RWPE2 (cell line): Measurements from ENCODE around the gene ALG9.
A peak's percentile ranks its signal among the peaks of the same experiment; 100 is the strongest.

ENCODE experiments used
- ATAC-seq: fragments of 200-7000 bp; cut with Tn5 transposase; 3 replicates; pipeline ENCODE4 v1.9.1; 2021; ENCODE audit warnings: low read depth
- DNase-seq: peaks from one replicate; pipeline ENCODE4 v3.0.0-alpha.2; 2020; ENCODE audit warnings: low spot score
- H3K27ac ChIP-seq: fragments of 450-650 bp; 2 replicates; pipeline ENCODE4 v1.5.1; 2017; ENCODE audit warnings: mild to moderate bottlenecking; ENCODE audit not compliant: poor library complexity, severe bottlenecking
- H3K27me3 ChIP-seq: fragments of 250-450 bp; sonication (Bioruptor Pico); 2 replicates; pipeline ENCODE4 v1.5.1; 2021; ENCODE audit warnings: mild to moderate bottlenecking, moderate library complexity; ENCODE audit not compliant: insufficient read depth, poor library complexity, severe bottlenecking
- H3K36me3 ChIP-seq: fragments of 250-450 bp; sonication (Bioruptor Pico); 2 replicates; pipeline ENCODE4 v1.5.1; 2020; ENCODE audit warnings: low read depth, mild to moderate bottlenecking, moderate library complexity
- H3K4me1 ChIP-seq: fragments of 250-450 bp; sonication (Bioruptor Pico); 2 replicates; pipeline ENCODE4 v1.5.1; 2021; ENCODE audit warnings: mild to moderate bottlenecking, moderate library complexity; ENCODE audit not compliant: insufficient read depth, poor library complexity, severe bottlenecking
- H3K4me3 ChIP-seq: fragments of 250-450 bp; sonication (Bioruptor Pico); 2 replicates; pipeline ENCODE4 v1.5.1; 2021; ENCODE audit warnings: mild to moderate bottlenecking, moderate library complexity; ENCODE audit not compliant: severe bottlenecking
- H3K9me3 ChIP-seq: fragments of 250-450 bp; sonication (Bioruptor Pico); 2 replicates; pipeline ENCODE4 v1.5.1; 2021; ENCODE audit warnings: mild to moderate bottlenecking, moderate library complexity; ENCODE audit not compliant: severe bottlenecking
- TF ChIP-seq, protein P1 (sequence below): fragments of 450-650 bp; IDR thresholded peaks from one replicate; pipeline ENCODE4 v1.5.1; 2017; ENCODE audit warnings: mild to moderate bottlenecking, moderate library complexity; ENCODE audit not compliant: poor library complexity, severe bottlenecking

ALG9 gene

DNA sequence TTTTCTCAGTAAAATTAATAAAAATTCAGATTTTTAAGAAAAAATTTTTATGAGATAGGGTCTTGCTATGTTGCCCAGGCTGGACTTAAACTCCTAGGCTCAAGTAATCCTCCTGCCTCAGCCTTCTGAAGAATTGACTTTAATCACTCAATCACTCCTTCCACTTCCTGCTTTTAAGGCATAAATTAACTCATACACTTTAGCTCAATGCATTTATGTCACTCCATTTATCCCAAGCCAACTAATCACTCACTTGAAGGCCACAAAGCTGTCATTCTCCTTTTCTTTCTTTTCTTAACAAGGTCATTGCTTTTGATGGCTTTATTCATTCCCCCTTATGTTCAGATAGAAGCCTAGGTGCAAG is 877 bp downstream of the ALG9 start:
- H3K4me3 ChIP-seq = peak overlapping the region; percentile 80
- ATAC-seq (no peak), DNase-seq (no peak)
- TF ChIP-seq, protein P1, sequence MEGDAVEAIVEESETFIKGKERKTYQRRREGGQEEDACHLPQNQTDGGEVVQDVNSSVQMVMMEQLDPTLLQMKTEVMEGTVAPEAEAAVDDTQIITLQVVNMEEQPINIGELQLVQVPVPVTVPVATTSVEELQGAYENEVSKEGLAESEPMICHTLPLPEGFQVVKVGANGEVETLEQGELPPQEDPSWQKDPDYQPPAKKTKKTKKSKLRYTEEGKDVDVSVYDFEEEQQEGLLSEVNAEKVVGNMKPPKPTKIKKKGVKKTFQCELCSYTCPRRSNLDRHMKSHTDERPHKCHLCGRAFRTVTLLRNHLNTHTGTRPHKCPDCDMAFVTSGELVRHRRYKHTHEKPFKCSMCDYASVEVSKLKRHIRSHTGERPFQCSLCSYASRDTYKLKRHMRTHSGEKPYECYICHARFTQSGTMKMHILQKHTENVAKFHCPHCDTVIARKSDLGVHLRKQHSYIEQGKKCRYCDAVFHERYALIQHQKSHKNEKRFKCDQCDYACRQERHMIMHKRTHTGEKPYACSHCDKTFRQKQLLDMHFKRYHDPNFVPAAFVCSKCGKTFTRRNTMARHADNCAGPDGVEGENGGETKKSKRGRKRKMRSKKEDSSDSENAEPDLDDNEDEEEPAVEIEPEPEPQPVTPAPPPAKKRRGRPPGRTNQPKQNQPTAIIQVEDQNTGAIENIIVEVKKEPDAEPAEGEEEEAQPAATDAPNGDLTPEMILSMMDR = no peak
- no peaks in the 10 kb centered on the region for H3K9me3 ChIP-seq
- peak overlapping the region; percentile 61 for H3K27ac ChIP-seq
- H3K36me3 ChIP-seq = peaks cover 39% of the 10 kb centered on the region
- no peaks in the 10 kb centered on the region for H3K27me3 ChIP-seq
- peaks cover 3% of the 10 kb centered on the region for H3K4me1 ChIP-seq

DNA sequence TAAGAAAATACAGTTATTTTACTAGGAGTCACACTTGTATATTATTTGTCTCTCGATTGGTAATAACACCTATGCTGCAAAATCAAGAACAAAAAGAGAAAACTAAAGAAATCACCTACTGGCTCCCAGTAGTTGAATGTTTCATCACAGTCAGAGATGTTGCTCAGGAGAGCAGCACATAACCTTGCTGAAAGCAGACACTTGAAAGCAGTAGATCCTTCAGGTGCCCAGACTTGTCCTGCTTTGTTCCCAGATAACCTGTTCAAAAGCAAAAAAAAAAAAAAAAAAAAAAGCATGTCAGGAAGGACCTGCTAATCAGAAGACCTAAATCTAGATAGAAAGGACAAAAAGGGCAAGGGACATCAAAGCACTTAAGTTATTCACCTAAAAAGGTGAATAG is 1.3 kb downstream of the ALG9 start:
- TF ChIP-seq, protein P1 = no peak
- DNase-seq (no peak), ATAC-seq (no peak)
- H3K27me3 ChIP-seq = no peaks in the 10 kb centered on the region
- H3K4me1 ChIP-seq = peaks cover 3% of the 10 kb centered on the region
- no peaks in the 10 kb centered on the region for H3K9me3 ChIP-seq
- no peak overlapping the region for H3K4me3 ChIP-seq
- H3K36me3 ChIP-seq = peaks cover 43% of the 10 kb centered on the region
- H3K27ac ChIP-seq = peak overlapping the region; percentile 61

DNA sequence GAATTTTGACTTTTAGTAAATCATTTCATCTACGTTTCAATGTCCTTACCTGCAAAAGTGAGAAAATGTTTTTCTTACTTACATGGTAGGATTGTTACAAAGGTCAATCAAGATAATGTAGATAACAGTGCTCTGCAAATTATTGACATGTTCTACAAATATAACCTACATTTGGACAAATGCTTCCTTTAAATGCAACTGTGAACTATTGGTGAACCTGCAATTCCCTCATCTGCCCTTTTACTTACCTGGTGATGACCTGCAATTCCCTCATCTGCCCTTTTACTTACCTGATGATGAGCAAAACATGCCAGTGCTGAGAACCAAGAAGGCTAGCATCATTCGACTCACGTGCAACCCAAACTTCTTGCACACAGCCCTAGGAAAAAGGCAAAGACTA is 11.1 kb downstream of the ALG9 start:
- H3K27me3 ChIP-seq = no peaks in the 10 kb centered on the region
- no peaks in the 10 kb centered on the region for H3K9me3 ChIP-seq
- peaks cover 65% of the 10 kb centered on the region for H3K36me3 ChIP-seq
- H3K4me1 ChIP-seq = no peaks in the 10 kb centered on the region
- no peak overlapping the region for H3K4me3 ChIP-seq
- TF ChIP-seq, protein P1 = no peak
- no peak for ATAC-seq
- no peak overlapping the region for H3K27ac ChIP-seq
- DNase-seq = no peak

DNA sequence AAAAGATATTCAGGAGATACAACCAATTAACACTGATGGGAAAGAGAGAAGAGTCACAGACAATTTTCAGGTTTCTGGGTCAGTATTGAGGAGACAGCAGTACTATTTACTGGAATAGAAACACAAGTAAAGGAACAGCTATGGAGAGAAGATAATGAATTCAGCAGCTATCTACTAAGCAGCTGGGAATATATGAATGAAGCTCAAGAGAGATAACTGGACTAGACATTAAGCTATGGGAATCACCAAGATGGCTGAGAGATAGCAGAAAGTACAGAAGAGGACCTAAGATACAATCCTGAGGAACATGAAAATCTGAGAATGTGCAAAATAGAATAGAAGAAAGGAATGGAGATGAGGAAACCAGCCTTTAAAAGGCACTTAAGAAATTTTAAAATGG is 15.9 kb downstream of the ALG9 start:
- no peak for DNase-seq
- Histone ChIP-seq H3K27ac (no peak overlapping the region), H3K9me3 (no peaks in the 10 kb centered on the region), H3K4me3 (no peak overlapping the region), H3K36me3 (peaks cover 58% of the 10 kb centered on the region), H3K27me3 (no peaks in the 10 kb centered on the region), H3K4me1 (no peaks in the 10 kb centered on the region)
- TF ChIP-seq, protein P1 = no peak
- ATAC-seq = no peak

DNA sequence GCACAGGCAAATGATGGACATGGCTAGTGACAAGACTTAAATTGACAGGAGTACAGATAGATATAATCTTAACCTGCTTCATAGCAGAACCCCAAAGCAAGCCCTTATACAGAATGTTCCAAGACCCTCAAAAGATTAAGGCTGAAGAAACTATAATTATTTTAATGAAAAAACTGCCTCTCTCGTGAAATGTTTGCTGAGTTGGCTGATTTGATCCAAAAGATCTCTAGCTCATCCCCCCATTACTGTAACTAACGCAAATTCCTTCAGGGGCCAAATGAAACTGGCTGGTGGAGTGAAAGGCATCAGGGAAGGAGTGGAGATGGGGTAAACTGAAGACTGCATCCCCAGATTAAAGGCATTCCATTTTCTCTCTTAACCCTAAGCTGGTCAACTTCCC is 19.3 kb downstream of the ALG9 start:
- Histone ChIP-seq H3K4me3 (no peak overlapping the region), H3K9me3 (no peaks in the 10 kb centered on the region), H3K27me3 (no peaks in the 10 kb centered on the region), H3K27ac (no peak overlapping the region), H3K36me3 (peaks cover 53% of the 10 kb centered on the region), H3K4me1 (peaks cover 4% of the 10 kb centered on the region)
- TF ChIP-seq, protein P1 = no peak
- ATAC-seq (no peak), DNase-seq (no peak)
